GM21717 (cell line): ENCODE data around the gene DSE.

Experiments used
- ATAC-seq: cut with Tn5 transposase; IDR thresholded peaks from one replicate; pipeline ENCODE4 v1.9.1; 2021; ENCODE audit warnings: mild to moderate bottlenecking, moderate library complexity; ENCODE audit not compliant: unreplicated experiment

Gene DSE

GRCh38 chr6:116408491-116408890 is 37.7 kb downstream of the DSE start:
- peak; percentile 43 for ATAC-seq

- peak; percentile 71 for ATAC-seq
Measured at GRCh38 chr6:116409756-116410155, 39.0 kb downstream of the DSE start.

- ATAC-seq, result no peak
Measured at GRCh38 chr6:116411284-116411623, 40.5 kb downstream of the DSE start.

- no peak for ATAC-seq
Measured at GRCh38 chr6:116412270-116412669, 41.5 kb downstream of the DSE start.

GRCh38 chr6:116413357-116413756 is 42.6 kb downstream of the DSE start:
- ATAC-seq, result no peak

- no peak for ATAC-seq
Measured at GRCh38 chr6:116417661-116418060, 46.9 kb downstream of the DSE start.

GRCh38 chr6:116419069-116419786 is 48.5 kb downstream of the DSE start:
- no peak for ATAC-seq

GRCh38 chr6:116420341-116420740 is 49.6 kb downstream of the DSE start:
- ATAC-seq, result no peak

- ATAC-seq, result no peak
Measured at GRCh38 chr6:116422238-116422637, 51.5 kb downstream of the DSE start.

- ATAC-seq, result no peak
Measured at GRCh38 chr6:116424001-116424400, 53.3 kb downstream of the DSE start.

- ATAC-seq, result no peak
Measured at GRCh38 chr6:116426551-116426950, 55.8 kb downstream of the DSE start.

GRCh38 chr6:116429111-116429510 is 58.4 kb downstream of the DSE start:
- no peak for ATAC-seq

GRCh38 chr6:116430860-116431259 is 60.1 kb downstream of the DSE start:
- ATAC-seq, result no peak

GRCh38 chr6:116431964-116432595 is 61.3 kb downstream of the DSE start:
- no peak for ATAC-seq

GRCh38 chr6:116433206-116433712 is 62.5 kb downstream of the DSE start:
- no peak for ATAC-seq

- ATAC-seq, result no peak
Measured at GRCh38 chr6:116434056-116434725, 63.4 kb downstream of the DSE start.

- no peak for ATAC-seq
Measured at GRCh38 chr6:116436586-116436985, 65.8 kb downstream of the DSE start.

- ATAC-seq, result no peak
Measured at GRCh38 chr6:116437656-116438055, 66.9 kb downstream of the DSE start.

GRCh38 chr6:116438590-116439448 is 68.1 kb downstream of the DSE start:
- ATAC-seq, result no peak

GRCh38 chr6:116439522-116440051 is 68.8 kb downstream of the DSE start:
- no peak for ATAC-seq

GRCh38 chr6:116443105-116443504 is 72.4 kb downstream of the DSE start:
- no peak for ATAC-seq
